ENCODE results near the gene ULK4. TPM values are rescaled to one million over a fixed set of nuclear protein-coding genes. Genes with fewer than 3 reads are reported as not detected.

ULK4 gene
- total and polyA plus RNA-seq, 2 of the 8 experiments (the other 6 are each of a cell fraction or from before 2014, with no cell fraction given): 3.0 to 10.8 TPM

GRCh38 chr3:41431386-41431785, 530.5 kb downstream of the ULK4 start:
- H2AFZ ChIP-seq (ENCODE audit: low read length): no peak overlapping the region
- peaks cover 0 to 3% of the 10 kb centered on the region in 2 experiments; a peak in 2 of 4 replicates for H3K9me3 ChIP-seq (ENCODE audit: insufficient read depth in 2 of 2, low read depth in 1 of 2, low read length in 1 of 2)
- no peak overlapping the region for H3K23ac ChIP-seq (ENCODE audit: insufficient read length)
- no peak overlapping the region for H4K91ac ChIP-seq (replicated peaks; ENCODE audit: insufficient read length, low read length)
- peaks cover 0 to 2% (median 0%) of the 10 kb centered on the region in 4 experiments; a peak in 2 of 7 replicates for H3K4me1 ChIP-seq (replicated peaks in 1 of 4; ENCODE audit: control insufficient read depth in 3 of 4, insufficient read depth in 4 of 4, low read length in 3 of 4)
- H3K4me3 ChIP-seq (ENCODE audit: extremely low read depth in 1 of 4, insufficient read depth in 2 of 4, low read depth in 3 of 4, low read length in 4 of 4): no peak overlapping the region
- no peak overlapping the region for H2AK5ac ChIP-seq (ENCODE audit: low read depth, low read length)
- ChIA-PET POLR2A (ENCODE audit: partially characterized antibody) (no interaction called here), CTCF (ENCODE audit: partially characterized antibody) (no interaction called here)
- H3K9ac ChIP-seq (replicated peaks in 1 of 4; ENCODE audit: extremely low read depth in 1 of 4, low read depth in 3 of 4, low read length in 3 of 4): no peak overlapping the region
- DNase-seq (ENCODE audit: low read depth in 1 of 2, low spot score in 2 of 2) (no peak), FAIRE-seq (no peak)
- no peak overlapping the region for H3K4me2 ChIP-seq (ENCODE audit: insufficient read depth in 1 of 2, low read depth in 2 of 2, low read length in 2 of 2)
- no peak overlapping the region for H3K18ac ChIP-seq (ENCODE audit: extremely low read depth, low read length)
- no peak overlapping the region for H3K56ac ChIP-seq (replicated peaks; ENCODE audit: insufficient read length, low read depth, low read length)
- no peak overlapping the region for H3K27ac ChIP-seq (ENCODE audit: low read depth, low read length)
- H4K8ac ChIP-seq (ENCODE audit: extremely low read depth, insufficient read depth, low read length): no peak overlapping the region
- H3K23me2 ChIP-seq (ENCODE audit: low read depth, low read length): no peaks in the 10 kb centered on the region
- no peak overlapping the region for H4K5ac ChIP-seq (ENCODE audit: insufficient read length, low read depth, low read length)
- no peak overlapping the region for H2BK5ac ChIP-seq (ENCODE audit: low read depth, low read length)
- no peaks in the 10 kb centered on the region for H3K27me3 ChIP-seq (replicated peaks in 1 of 4; ENCODE audit: control insufficient read depth in 3 of 4, extremely low read depth in 1 of 4, insufficient read depth in 3 of 4, low read length in 3 of 4)
- no peak overlapping the region for H3K4ac ChIP-seq (replicated peaks; ENCODE audit: insufficient read length, low read depth, low read length)
- no peak overlapping the region for H2BK120ac ChIP-seq (replicated peaks; ENCODE audit: low read depth, low read length)
- H3K36me3 ChIP-seq (ENCODE audit: control insufficient read depth in 2 of 4, insufficient read depth in 4 of 4, low read length in 3 of 4): no peaks in the 10 kb centered on the region
- H3K79me2 ChIP-seq (ENCODE audit: control insufficient read depth in 1 of 2, insufficient read depth in 2 of 2, low read length in 2 of 2): no peaks in the 10 kb centered on the region
- H2BK20ac ChIP-seq (ENCODE audit: low read length): no peak overlapping the region
- no peak overlapping the region for H2BK12ac ChIP-seq (ENCODE audit: low read depth, low read length)
- H3K79me1 ChIP-seq (ENCODE audit: low read depth, low read length): no peaks in the 10 kb centered on the region
- no peak overlapping the region for H2BK15ac ChIP-seq (ENCODE audit: low read length)
- no peaks in the 10 kb centered on the region for H4K20me1 ChIP-seq (replicated peaks in 1 of 2; ENCODE audit: control insufficient read depth in 1 of 2, insufficient read depth in 2 of 2, low read length in 2 of 2)
- no peak overlapping the region for H3K14ac ChIP-seq (ENCODE audit: insufficient read length)
- 88% methylated on average over 4 of the region's 4 CpGs; no CpG with 5 or more reads in 1 of the 2 experiments for WGBS, 2 experiments (ENCODE audit: extremely low coverage in 1 of 2, insufficient coverage in 1 of 2, insufficient read length in 1 of 2, insufficient replicate concordance in 2 of 2, low coverage in 1 of 2, low lambda C conversion rate in 2 of 2, missing lambda C conversion rate in 1 of 2)
- no peak for TF ChIP-seq JUND (IDR thresholded peaks at IDR 0.05; ENCODE audit: low read length)
- no peak for TF ChIP-seq CBX8 (IDR thresholded peaks at IDR 0.05; ENCODE audit: borderline replicate concordance, low read depth, low read length)
- TF ChIP-seq RFX5 (IDR thresholded peaks at IDR 0.05; ENCODE audit: borderline replicate concordance, low read depth, low read length): no peak
- TF ChIP-seq SP2 (IDR thresholded peaks at IDR 0.05; ENCODE audit: low read length): no peak

Data from H1 (cell line).